Smooth muscle cell (in vitro differentiated cells): ENCODE measurements around the gene CATSPERD. TPM values are rescaled to one million over a fixed set of nuclear protein-coding genes. Genes with fewer than 3 reads are reported as not detected.
"Not testable (repeated sequence)": the region's sequence is repeated elsewhere in the genome, so short reads cannot be mapped to it uniquely, and the experiment has no call there.

Experiments used
- DNase-seq: peaks from one replicate; lab custom pipeline; 2025; ENCODE audit not compliant: unreplicated experiment; lab: John Stamatoyannopoulos, UW
- H2AFZ ChIP-seq: fragments of 200-600 bp; sonication (generic); 2 replicates; pipeline ENCODE4 v1.6.0; 2016; ENCODE audit warnings: antibody characterized with exemption, low read depth, mild to moderate bottlenecking
- H3F3A ChIP-seq: fragments of 200-600 bp; sonication (generic); 2 replicates; pipeline ENCODE4 v1.6.0; 2017; ENCODE audit warnings: antibody characterized with exemption, low read depth
- H3K27ac ChIP-seq: fragments of 200-600 bp; sonication (generic); 2 replicates; pipeline ENCODE4 v1.5.1; 2016; ENCODE audit warnings: low read depth, mild to moderate bottlenecking
- H3K27me3 ChIP-seq: fragments of 200-600 bp; sonication (generic); 2 replicates; pipeline ENCODE4 v1.6.1; 2016; ENCODE audit warnings: low read depth, mild to moderate bottlenecking
- H3K36me3 ChIP-seq: fragments of 200-600 bp; sonication (generic); 2 replicates; pipeline ENCODE4 v1.5.1; 2016; ENCODE audit warnings: low read depth
- H3K4me1 ChIP-seq: fragments of 200-600 bp; sonication (generic); 2 replicates; pipeline ENCODE4 v1.5.1; 2016; ENCODE audit warnings: low read depth
- H3K4me2 ChIP-seq: fragments of 200-600 bp; sonication (generic); 2 replicates; pipeline ENCODE4 v1.6.0; 2016; ENCODE audit warnings: mild to moderate bottlenecking
- H3K4me3 ChIP-seq: fragments of 200-600 bp; sonication (generic); 2 replicates; pipeline ENCODE4 v1.5.1; 2016; ENCODE audit warnings: mild to moderate bottlenecking
- H3K79me2 ChIP-seq: fragments of 200-600 bp; sonication (generic); 2 replicates; pipeline ENCODE4 v1.6.0; 2016; ENCODE audit warnings: low read depth, mild to moderate bottlenecking
- H3K9ac ChIP-seq: fragments of 200-600 bp; sonication (generic); 2 replicates; pipeline ENCODE4 v1.6.0; 2016; ENCODE audit warnings: low read depth
- H3K9me3 ChIP-seq: fragments of 200-600 bp; sonication (generic); replicated peaks from 2 replicates; pipeline ENCODE4 v1.5.1; 2016; ENCODE audit warnings: low read depth
- H4K20me1 ChIP-seq: fragments of 200-600 bp; sonication (generic); 2 replicates; pipeline ENCODE4 v1.6.0; 2016; ENCODE audit warnings: low read depth
- WGBS: methylation state at CpG from one replicate; pipeline ENCODE4 v1.1.7; 2016; ENCODE audit warnings: low lambda C conversion rate; 5-methylcytosine and 5-hydroxymethylcytosine counted together
- polyA plus RNA-seq: library from polyadenylated mRNA; unstranded; fragments of >200 nt; fragmentation: Nextera tagmentation; extraction: Ambion mirVana; gene quantifications from 2 replicates; pipeline ENCODE4 v1.2.1, GENCODE V29; 2016
- total RNA-seq: library from RNA; depleted of rRNA; stranded (reverse); fragments of >200 nt; gene quantifications from 2 replicates; pipeline ENCODE4 v1.2.3, GENCODE V29; 2014
- TF ChIP-seq, protein P1 (sequence below): fragments of 200-600 bp; sonication (generic); IDR thresholded peaks from 2 replicates; pipeline ENCODE4 v1.5.1; 2017; ENCODE audit warnings: borderline replicate concordance, mild to moderate bottlenecking, antibody characterized with exemption; ENCODE audit not compliant: insufficient read depth, poor library complexity, severe bottlenecking

CATSPERD gene
- total and polyA plus RNA-seq, 2 experiments from 2014 or later: not detected

DNA sequence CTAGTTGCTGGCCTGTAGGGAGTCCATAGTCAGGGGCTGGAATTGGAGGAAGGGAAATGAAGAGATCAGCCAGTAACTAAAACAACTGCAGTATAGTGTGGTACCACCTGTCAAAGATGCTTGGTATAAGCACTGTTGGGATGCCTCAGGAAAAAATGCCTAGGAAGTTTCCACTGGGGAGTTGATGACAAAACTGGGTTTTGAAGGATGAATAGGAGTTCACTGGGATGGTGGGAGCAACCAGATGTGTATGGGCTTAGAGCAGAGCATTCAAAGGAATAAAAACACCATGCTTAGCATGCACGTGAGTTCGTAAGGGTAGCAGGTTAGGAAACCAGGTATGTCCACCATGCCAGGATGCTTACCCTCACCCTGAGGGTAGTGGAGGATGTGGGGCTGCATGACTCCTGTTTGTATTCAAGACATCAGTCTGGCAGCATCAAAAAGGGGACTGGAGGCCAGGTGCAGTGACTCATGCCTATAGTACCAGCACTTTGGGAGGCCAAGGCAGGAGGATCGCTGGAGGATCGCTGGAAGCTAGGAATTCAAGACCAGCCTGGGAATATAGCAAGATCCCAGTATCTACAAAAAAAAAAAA is 7.1 kb downstream of the CATSPERD start:
- TF ChIP-seq, protein P1, sequence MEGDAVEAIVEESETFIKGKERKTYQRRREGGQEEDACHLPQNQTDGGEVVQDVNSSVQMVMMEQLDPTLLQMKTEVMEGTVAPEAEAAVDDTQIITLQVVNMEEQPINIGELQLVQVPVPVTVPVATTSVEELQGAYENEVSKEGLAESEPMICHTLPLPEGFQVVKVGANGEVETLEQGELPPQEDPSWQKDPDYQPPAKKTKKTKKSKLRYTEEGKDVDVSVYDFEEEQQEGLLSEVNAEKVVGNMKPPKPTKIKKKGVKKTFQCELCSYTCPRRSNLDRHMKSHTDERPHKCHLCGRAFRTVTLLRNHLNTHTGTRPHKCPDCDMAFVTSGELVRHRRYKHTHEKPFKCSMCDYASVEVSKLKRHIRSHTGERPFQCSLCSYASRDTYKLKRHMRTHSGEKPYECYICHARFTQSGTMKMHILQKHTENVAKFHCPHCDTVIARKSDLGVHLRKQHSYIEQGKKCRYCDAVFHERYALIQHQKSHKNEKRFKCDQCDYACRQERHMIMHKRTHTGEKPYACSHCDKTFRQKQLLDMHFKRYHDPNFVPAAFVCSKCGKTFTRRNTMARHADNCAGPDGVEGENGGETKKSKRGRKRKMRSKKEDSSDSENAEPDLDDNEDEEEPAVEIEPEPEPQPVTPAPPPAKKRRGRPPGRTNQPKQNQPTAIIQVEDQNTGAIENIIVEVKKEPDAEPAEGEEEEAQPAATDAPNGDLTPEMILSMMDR: no peak
- no peaks in the 10 kb centered on the region for H3K4me1 ChIP-seq
- H3F3A ChIP-seq: no peaks in the 10 kb centered on the region
- no peak overlapping the region for H3K4me3 ChIP-seq
- no peaks in the 10 kb centered on the region for H3K9me3 ChIP-seq
- no peak overlapping the region for H3K4me2 ChIP-seq
- no peaks in the 10 kb centered on the region for H3K27me3 ChIP-seq
- no peak for DNase-seq
- no peaks in the 10 kb centered on the region for H3K79me2 ChIP-seq
- WGBS: 97% methylated on average over 4 of the region's 4 CpGs
- H4K20me1 ChIP-seq: no peaks in the 10 kb centered on the region
- H2AFZ ChIP-seq: no peak overlapping the region
- no peaks in the 10 kb centered on the region for H3K36me3 ChIP-seq
- no peak overlapping the region for H3K9ac ChIP-seq
- H3K27ac ChIP-seq: no peak overlapping the region

DNA sequence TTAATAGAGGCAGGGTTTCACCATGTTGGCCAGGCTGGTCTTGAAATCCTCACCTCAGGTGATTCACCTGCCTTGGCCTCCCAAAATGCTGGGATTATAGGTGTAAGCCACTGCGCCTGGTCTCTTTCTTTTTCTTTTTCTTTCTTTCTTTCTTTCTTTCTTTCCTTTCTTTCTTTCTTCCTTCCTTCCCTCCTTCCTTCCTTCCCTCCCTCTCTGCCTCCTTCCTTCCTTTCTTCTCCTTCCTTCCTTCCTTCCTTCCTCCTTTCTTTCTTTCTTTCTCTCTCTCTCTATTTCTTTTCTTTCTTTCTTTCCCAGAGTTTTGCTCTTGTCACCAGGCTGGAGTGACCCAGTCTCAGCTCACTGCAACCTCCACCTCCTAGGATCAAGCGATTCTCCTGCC is 12.7 kb downstream of the CATSPERD start:
- 88% methylated on average over 2 of the region's 2 CpGs for WGBS
- H3K9ac ChIP-seq, DNase-seq: not testable (repeated sequence)

GRCh38 chr19:5738423-5738822 is 18.0 kb downstream of the CATSPERD start:
- WGBS: 80% methylated on average over 8 of the region's 8 CpGs
- Histone ChIP-seq H2AFZ (no peak overlapping the region), H3K27me3 (no peaks in the 10 kb centered on the region), H3K9ac (no peak overlapping the region), H4K20me1 (no peaks in the 10 kb centered on the region), H3K4me2 (no peak overlapping the region), H3K4me3 (no peak overlapping the region), H3K27ac (no peak overlapping the region), H3K36me3 (no peaks in the 10 kb centered on the region), H3K4me1 (no peaks in the 10 kb centered on the region), H3F3A (no peaks in the 10 kb centered on the region), H3K79me2 (no peaks in the 10 kb centered on the region), H3K9me3 (no peaks in the 10 kb centered on the region)
- TF ChIP-seq, protein P1: no peak
- no peak for DNase-seq

More for the DNA sequence above, 12.7 kb downstream of the CATSPERD start:
- not testable (repeated sequence) for H3K27ac ChIP-seq, H3K79me2 ChIP-seq, H4K20me1 ChIP-seq, H3K36me3 ChIP-seq, H3K27me3 ChIP-seq, H3K9me3 ChIP-seq, H3K4me3 ChIP-seq, H3K4me1 ChIP-seq, H3K4me2 ChIP-seq, H3F3A ChIP-seq, H2AFZ ChIP-seq

- WGBS: 90% methylated on average over 16 of the region's 19 CpGs
- H3K4me2 ChIP-seq: no peak overlapping the region
- no peak overlapping the region for H3K9ac ChIP-seq
- H3K27ac ChIP-seq: no peak overlapping the region
- H3K4me3 ChIP-seq: no peak overlapping the region
- H3F3A ChIP-seq: no peaks in the 10 kb centered on the region
- H3K4me1 ChIP-seq: no peaks in the 10 kb centered on the region
- DNase-seq: no peak
- no peak overlapping the region for H2AFZ ChIP-seq
- H3K27me3 ChIP-seq: no peaks in the 10 kb centered on the region
- no peaks in the 10 kb centered on the region for H3K9me3 ChIP-seq
- H3K36me3 ChIP-seq: no peaks in the 10 kb centered on the region
- H4K20me1 ChIP-seq: no peaks in the 10 kb centered on the region
- no peaks in the 10 kb centered on the region for H3K79me2 ChIP-seq
- TF ChIP-seq, protein P1: no peak
Measured at GRCh38 chr19:5742051-5742450, 21.6 kb downstream of the CATSPERD start.
